HEK293 (cell line): ENCODE data around the gene SLAMF8.

Experiments
- ATF2 ChIP-seq: fragments of 450-650 bp; formaldehyde crosslinking; IDR thresholded peaks from 2 replicates; pipeline ENCODE4 v1.5.1; 2016; ENCODE audit warnings: missing biosample characterization, missing genetic modification characterization, low read depth
- GLI4 ChIP-seq: fragments of 450-650 bp; formaldehyde crosslinking; IDR thresholded peaks from 2 replicates; pipeline ENCODE4 v1.5.1; 2016; ENCODE audit warnings: missing biosample characterization, missing genetic modification characterization
- ZBTB17 ChIP-seq: fragments of 450-650 bp; formaldehyde crosslinking; IDR thresholded peaks from 2 replicates; pipeline ENCODE4 v1.5.1; 2016; ENCODE audit warnings: missing biosample characterization, missing genetic modification characterization
- ZNF311 ChIP-seq: fragments of 450-650 bp; formaldehyde crosslinking; IDR thresholded peaks from 2 replicates; pipeline ENCODE4 v1.5.1; 2017; ENCODE audit warnings: missing biosample characterization, missing genetic modification characterization, borderline replicate concordance
- ZNF48 ChIP-seq: fragments of 450-650 bp; formaldehyde crosslinking; IDR thresholded peaks from 2 replicates; pipeline ENCODE4 v1.5.1; 2016; ENCODE audit warnings: missing biosample characterization, missing genetic modification characterization
- ZNF623 ChIP-seq: fragments of 450-650 bp; formaldehyde crosslinking; IDR thresholded peaks from 2 replicates; pipeline ENCODE4 v1.5.1; 2016; ENCODE audit warnings: missing biosample characterization, missing genetic modification characterization
- ZNF792 ChIP-seq: fragments of 450-650 bp; formaldehyde crosslinking; IDR thresholded peaks from 2 replicates; pipeline ENCODE4 v1.5.1; 2016; ENCODE audit warnings: missing biosample characterization, missing genetic modification characterization
- TF ChIP-seq, protein P1 (sequence below): fragments of 450-650 bp; formaldehyde crosslinking; IDR thresholded peaks from 2 replicates; pipeline ENCODE4 v1.5.1; 2016; ENCODE audit warnings: missing biosample characterization, missing genetic modification characterization
- TF ChIP-seq, protein P2 (sequence below): fragments of 450-650 bp; formaldehyde crosslinking; IDR thresholded peaks from 2 replicates; pipeline ENCODE4 v1.5.1; 2016; ENCODE audit warnings: missing biosample characterization, missing genetic modification characterization
- TF ChIP-seq, protein P3 (sequence below): sonication (generic); formaldehyde crosslinking; IDR thresholded peaks from 2 replicates; pipeline ENCODE4 v1.8.1; 2022; ENCODE audit warnings: mild to moderate bottlenecking, moderate library complexity, missing genetic modification reagents

DNA sequence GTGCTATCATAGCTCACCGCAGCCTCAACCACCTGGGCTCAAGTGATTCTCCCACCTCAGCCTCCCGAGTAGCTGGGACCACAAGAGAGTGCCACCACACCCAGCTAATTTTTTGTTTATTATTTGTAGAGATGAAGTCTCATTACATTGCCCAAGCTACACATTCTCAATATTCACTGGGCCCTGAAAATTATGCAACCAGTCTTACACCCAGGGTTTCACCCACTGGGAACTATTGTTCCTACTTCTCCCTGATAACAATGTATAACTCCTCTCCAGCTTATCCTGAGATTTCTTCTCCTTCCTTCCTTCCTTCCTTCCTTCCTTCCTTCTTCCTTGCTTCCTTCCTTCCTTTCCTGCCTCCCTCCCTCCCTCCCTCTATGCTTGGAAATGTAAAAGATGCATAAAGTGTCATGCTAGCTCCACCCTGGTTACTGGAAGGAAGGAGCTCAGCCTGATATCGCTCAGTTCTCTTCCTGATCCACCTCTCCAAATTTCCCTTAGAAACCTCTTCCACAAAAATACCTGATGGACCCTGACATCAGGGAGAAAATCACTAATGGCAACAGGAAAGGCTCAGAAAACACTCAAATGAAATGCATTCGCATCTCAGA, 47.0 kb downstream of the SLAMF8 start:
- TF ChIP-seq ZNF48 (tag by site-specific recombination) (no peak), ZNF623 (tag by site-specific recombination) (no peak), ZNF792 (tag by site-specific recombination) (no peak), ZBTB17 (tag by site-specific recombination) (no peak), GLI4 (tag by site-specific recombination) (no peak), ATF2 (tag by site-specific recombination) (no peak), ZNF311 (tag by site-specific recombination) (no peak)
- TF ChIP-seq, protein P1, sequence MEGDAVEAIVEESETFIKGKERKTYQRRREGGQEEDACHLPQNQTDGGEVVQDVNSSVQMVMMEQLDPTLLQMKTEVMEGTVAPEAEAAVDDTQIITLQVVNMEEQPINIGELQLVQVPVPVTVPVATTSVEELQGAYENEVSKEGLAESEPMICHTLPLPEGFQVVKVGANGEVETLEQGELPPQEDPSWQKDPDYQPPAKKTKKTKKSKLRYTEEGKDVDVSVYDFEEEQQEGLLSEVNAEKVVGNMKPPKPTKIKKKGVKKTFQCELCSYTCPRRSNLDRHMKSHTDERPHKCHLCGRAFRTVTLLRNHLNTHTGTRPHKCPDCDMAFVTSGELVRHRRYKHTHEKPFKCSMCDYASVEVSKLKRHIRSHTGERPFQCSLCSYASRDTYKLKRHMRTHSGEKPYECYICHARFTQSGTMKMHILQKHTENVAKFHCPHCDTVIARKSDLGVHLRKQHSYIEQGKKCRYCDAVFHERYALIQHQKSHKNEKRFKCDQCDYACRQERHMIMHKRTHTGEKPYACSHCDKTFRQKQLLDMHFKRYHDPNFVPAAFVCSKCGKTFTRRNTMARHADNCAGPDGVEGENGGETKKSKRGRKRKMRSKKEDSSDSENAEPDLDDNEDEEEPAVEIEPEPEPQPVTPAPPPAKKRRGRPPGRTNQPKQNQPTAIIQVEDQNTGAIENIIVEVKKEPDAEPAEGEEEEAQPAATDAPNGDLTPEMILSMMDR: no peak
- TF ChIP-seq, protein P2, sequence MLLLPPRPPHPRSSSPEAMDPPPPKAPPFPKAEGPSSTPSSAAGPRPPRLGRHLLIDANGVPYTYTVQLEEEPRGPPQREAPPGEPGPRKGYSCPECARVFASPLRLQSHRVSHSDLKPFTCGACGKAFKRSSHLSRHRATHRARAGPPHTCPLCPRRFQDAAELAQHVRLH (tag by site-specific recombination): no peak
- TF ChIP-seq, protein P3, sequence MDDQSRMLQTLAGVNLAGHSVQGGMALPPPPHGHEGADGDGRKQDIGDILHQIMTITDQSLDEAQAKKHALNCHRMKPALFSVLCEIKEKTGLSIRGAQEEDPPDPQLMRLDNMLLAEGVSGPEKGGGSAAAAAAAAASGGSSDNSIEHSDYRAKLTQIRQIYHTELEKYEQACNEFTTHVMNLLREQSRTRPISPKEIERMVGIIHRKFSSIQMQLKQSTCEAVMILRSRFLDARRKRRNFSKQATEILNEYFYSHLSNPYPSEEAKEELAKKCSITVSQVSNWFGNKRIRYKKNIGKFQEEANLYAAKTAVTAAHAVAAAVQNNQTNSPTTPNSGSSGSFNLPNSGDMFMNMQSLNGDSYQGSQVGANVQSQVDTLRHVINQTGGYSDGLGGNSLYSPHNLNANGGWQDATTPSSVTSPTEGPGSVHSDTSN: no peak
